K562 (cell line): ENCODE measurements around the gene NFKBIA. TPM values are rescaled to one million over a fixed set of nuclear protein-coding genes. Genes with fewer than 3 reads are reported as not detected.

Experiments
- ATAC-seq: fragments of 200-7000 bp; cut with Tn5 transposase; 3 replicates; pipeline ENCODE4 v1.9.1; 2020; ENCODE audit warnings: moderate library complexity
- BruUV-seq: library from RNA; stranded (reverse); fragments of 400-500 nt; replicated peaks from 2 replicates; lab custom pipeline; 2021; lab: Mats Ljungman, UMichigan
- CTCF ChIA-PET: fragments of 300-600 bp; formaldehyde crosslinking; extraction: SDS; loops from one replicate; lab custom pipeline; 2021; ENCODE audit warnings: low intra/inter-chr PET ratio; lab: Yijun Ruan, JAX
- POLR2A ChIA-PET: fragments of 300-600, 350-650 bp; sonication (Branson Sonifier 250); formaldehyde crosslinking; extraction: SDS; loops from one replicate; lab custom pipeline; 2021; ENCODE audit warnings: antibody characterized with exemption, inconsistent platforms; lab: Yijun Ruan, JAX
- DNase-seq, 4 experiments: peaks; one replicate each; pipeline versions ENCODE4 v3.0.0 to v3.0.0-alpha.2; 2011 to 2018; ENCODE audit warnings: low spot score in 3 of 4, mixed read lengths in 3 of 4; ENCODE audit errors: extremely low read depth in 1 of 4
- FAIRE-seq: peaks from 2 replicates; lab custom pipeline; 2011; peaks lifted over from hg19 to GRCh38; lab: Jason Lieb, UNC
- H2AFZ ChIP-seq: 2 replicates; pipeline ENCODE4 v1.6.0; 2011; ENCODE audit warnings: low read depth, low read length, control low read depth, inconsistent platforms
- H3K27ac ChIP-seq: fragments of 200-600 bp; 3 replicates; pipeline ENCODE4 v1.8.0; 2011; ENCODE audit warnings: low read depth, mild to moderate bottlenecking, control low read depth, inconsistent platforms, low read length, moderate library complexity, mixed read lengths; ENCODE audit errors: extremely low read depth
- H3K27me3 ChIP-seq, 2 experiments: fragments of 300-600 bp in 1 of 2; 2 replicates in 1 of 2; 3 replicates in 1 of 2; pipeline versions ENCODE4 v1.6.0 to v1.8.0; 2011; ENCODE audit warnings: inconsistent platforms in 2 of 2, low read length in 2 of 2, mild to moderate bottlenecking in 1 of 2, mixed read lengths in 1 of 2, moderate library complexity in 1 of 2; ENCODE audit not compliant: control insufficient read depth in 2 of 2, insufficient read depth in 2 of 2
- H3K36me3 ChIP-seq: fragments of 300-600 bp; 3 replicates; pipeline ENCODE4 v1.8.0; 2011; ENCODE audit warnings: mild to moderate bottlenecking, low read length, inconsistent platforms; ENCODE audit not compliant: control insufficient read depth, insufficient read depth
- H3K4me1 ChIP-seq, 2 experiments: fragments of 200-600 bp in 1 of 2; replicated peaks in 1 of 2; 2 replicates in 1 of 2; 3 replicates in 1 of 2; pipeline versions ENCODE4 v1.5.1 to v1.8.0; 2011; ENCODE audit warnings: inconsistent platforms in 2 of 2, low read length in 2 of 2, mild to moderate bottlenecking in 1 of 2, mixed read lengths in 1 of 2, moderate library complexity in 1 of 2; ENCODE audit not compliant: control insufficient read depth in 2 of 2, insufficient read depth in 2 of 2
- H3K4me2 ChIP-seq: 2 replicates; pipeline ENCODE4 v1.6.1; 2011; ENCODE audit warnings: low read length, control low read depth, inconsistent platforms, mixed read lengths; ENCODE audit not compliant: insufficient read depth
- H3K4me3 ChIP-seq: fragments of 200-600 bp; sonication (generic), shearing (Covaris generic); 2 replicates; pipeline ENCODE4 v1.5.1; 2016; ENCODE audit warnings: control low read depth, inconsistent platforms
- H3K79me2 ChIP-seq: fragments of 200-600 bp; 3 replicates; pipeline ENCODE4 v1.8.0; 2011; ENCODE audit warnings: low read length, inconsistent platforms; ENCODE audit not compliant: control insufficient read depth, insufficient read depth
- H3K9ac ChIP-seq, 2 experiments: 2 replicates each; pipeline versions ENCODE4 v1.6.0 to v1.6.1; 2011; ENCODE audit warnings: low read depth in 2 of 2, low read length in 2 of 2, control low read depth in 1 of 2, inconsistent platforms in 1 of 2, mild to moderate bottlenecking in 1 of 2, mixed read lengths in 1 of 2; ENCODE audit not compliant: insufficient read depth in 1 of 2
- H3K9me1 ChIP-seq: one replicate; pipeline ENCODE4 v1.6.0; 2011; ENCODE audit warnings: inconsistent platforms, mild to moderate bottlenecking, low read length, moderate library complexity; ENCODE audit not compliant: control insufficient read depth, insufficient read depth
- H3K9me3 ChIP-seq: replicated peaks from 2 replicates; pipeline ENCODE4 v1.5.1; 2011; ENCODE audit warnings: low read depth, low read length, inconsistent platforms; ENCODE audit not compliant: control insufficient read depth, insufficient read depth
- H4K20me1 ChIP-seq: replicated peaks from 2 replicates; pipeline ENCODE4 v1.6.1; 2011; ENCODE audit warnings: low read length, inconsistent platforms, mixed read lengths; ENCODE audit not compliant: control insufficient read depth, insufficient read depth
- BACH1 ChIP-seq: fragments of 200-800 bp; sonication (Bioruptor generic); IDR thresholded peaks from 2 replicates; pipeline ENCODE4 v1.6.1; 2016; ENCODE audit warnings: missing genetic modification characterization, missing compliant biosample characterization
- L3MBTL2 ChIP-seq: fragments of 450-650 bp; IDR thresholded peaks from 2 replicates; pipeline ENCODE4 v1.6.1; 2016; ENCODE audit warnings: mild to moderate bottlenecking, moderate library complexity
- NFIX ChIP-seq: fragments of 250-450 bp; sonication (Bioruptor Pico); IDR thresholded peaks from 2 replicates; pipeline ENCODE4 v1.4.0; 2020; ENCODE audit warnings: low read depth, mild to moderate bottlenecking, moderate library complexity
- PHTF2 ChIP-seq: fragments of 250-450 bp; sonication (Bioruptor Pico); IDR thresholded peaks from 2 replicates; pipeline ENCODE4 v1.5.0; 2021; ENCODE audit warnings: mild to moderate bottlenecking
- SAP30 ChIP-seq: fragments of 200-600 bp; sonication (generic); IDR thresholded peaks from 2 replicates; pipeline ENCODE4 v1.6.1; 2012; ENCODE audit warnings: borderline replicate concordance, low read depth, mild to moderate bottlenecking, moderate library complexity, low read length, control low read depth, inconsistent platforms; ENCODE audit not compliant: insufficient read depth, poor library complexity, severe bottlenecking
- SMAD4 ChIP-seq: fragments of 250-450 bp; sonication (Bioruptor Pico); conservative IDR thresholded peaks from 2 replicates; pipeline ENCODE4 v1.8.0; 2021; ENCODE audit warnings: inconsistent platforms, mild to moderate bottlenecking, moderate library complexity
- ZNF217 ChIP-seq: sonication (generic); formaldehyde crosslinking; IDR thresholded peaks from 2 replicates; pipeline ENCODE4 v1.8.0; 2022; ENCODE audit warnings: mild to moderate bottlenecking, missing genetic modification reagents
- ZNF695 ChIP-seq: fragments of 450-650 bp; formaldehyde crosslinking; IDR thresholded peaks from 2 replicates; pipeline ENCODE4 v1.4.0; 2020; ENCODE audit warnings: mild to moderate bottlenecking, moderate library complexity
- WGBS: fragments of 100-300 bp; shearing (Covaris generic); methylation state at CpG from one replicate; pipeline ENCODE4 v1.1.6; 2016; ENCODE audit warnings: low coverage, mixed read lengths; ENCODE audit not compliant: insufficient coverage; ENCODE audit errors: missing lambda C conversion rate; 5-methylcytosine and 5-hydroxymethylcytosine counted together
- in situ Hi-C: fragments of 300-500 bp; cut with MboI; formaldehyde crosslinking; loops from 4 replicates; pipeline ENCODE4 v1.15.0; 2018; ENCODE audit warnings: inconsistent platforms, mixed read lengths
- intact Hi-C: fragments of 100-400 bp; cut with micrococcal nuclease; formaldehyde crosslinking; loops from 2 replicates; pipeline ENCODE4 v1.14.2; 2022
- polyA plus RNA-seq, 8 experiments: library from polyadenylated mRNA; depleted of rRNA in 4 of 8; stranded (reverse) in 5 of 8; unstranded in 3 of 8; fragments of >200 nt; fragmentation: Nextera tagmentation in 2 of 8; fragmentation: Illumina TruSeq in 1 of 8; extraction: Ambion mirVana in 2 of 8; extraction: Trizol in 1 of 8; gene quantifications; 2 replicates each; pipeline versions ENCODE4 v1.2.1 to v1.2.3, GENCODE V29; 2011 to 2014; ENCODE audit warnings: inconsistent platforms in 1 of 8, missing spikeins in 1 of 8
- total RNA-seq, 7 experiments: library from RNA; depleted of rRNA in 6 of 7; stranded (reverse); fragments of >200 nt in 6 of 7; fragmentation: Illumina TruSeq in 2 of 7; extraction: Trizol in 2 of 7; gene quantifications; 2 replicates each; pipeline versions ENCODE4 v1.2.1 to v1.2.3, GENCODE V29; 2011 to 2021; ENCODE audit warnings: low replicate concordance in 1 of 7
- TF ChIP-seq, protein P1 (sequence below): fragments of 250-450 bp; sonication (Bioruptor Pico); IDR thresholded peaks from 2 replicates; pipeline ENCODE4 v1.8.0; 2021; ENCODE audit warnings: mild to moderate bottlenecking, moderate library complexity
- TF ChIP-seq, protein P2 (sequence below): fragments of 450-650 bp; formaldehyde crosslinking; IDR thresholded peaks from 2 replicates; pipeline ENCODE4 v1.4.0; 2020; ENCODE audit warnings: mild to moderate bottlenecking
- TF ChIP-seq, protein P3 (sequence below): fragments of 250-450 bp; sonication (Bioruptor Pico); IDR thresholded peaks from 2 replicates; pipeline ENCODE4 v1.8.0; 2022; ENCODE audit warnings: moderate library complexity, mild to moderate bottlenecking, inconsistent platforms

The NFKBIA gene
- total and polyA plus RNA-seq, 9 of the 15 experiments (the other 6 are each of a cell fraction or from before 2014, with no cell fraction given), result 6.9 to 31.8 (median 18.2) TPM

DNA sequence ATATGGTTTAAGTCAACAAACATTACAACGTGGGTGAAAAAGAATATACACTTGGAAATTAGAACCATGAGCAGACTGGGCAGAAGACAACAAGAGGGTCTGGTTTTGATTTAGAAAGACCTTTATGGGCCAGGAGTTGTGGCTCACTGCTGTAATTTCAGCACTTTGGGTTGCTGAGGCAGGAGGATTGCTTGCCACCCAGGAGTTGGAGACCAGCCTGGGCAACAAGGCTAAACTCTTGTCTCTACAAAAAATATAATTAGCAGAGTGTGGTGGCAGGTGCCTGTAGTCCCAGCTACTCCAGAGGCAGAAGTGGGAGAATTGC, 2.7 kb upstream of the NFKBIA start:
- Histone ChIP-seq H3K9me1 (no peaks in the 10 kb centered on the region), H3K9ac (no peak overlapping the region), H3K79me2 (peaks cover 26% of the 10 kb centered on the region), H3K4me2 (no peak overlapping the region), H3K27ac (no peak overlapping the region), H3K36me3 (peaks cover 14% of the 10 kb centered on the region; the same call in 2 of the 3 replicates), H3K9me3 (no peaks in the 10 kb centered on the region), H3K4me1 (peaks cover 16 to 21% of the 10 kb centered on the region in 2 experiments), H3K27me3 (no peaks in the 10 kb centered on the region), H3K4me3 (no peak overlapping the region), H4K20me1 (no peaks in the 10 kb centered on the region), H2AFZ (no peak overlapping the region)
- 33% methylated on average over 1 of the region's 1 CpG for WGBS
- ATAC-seq (no peak), DNase-seq (no peak), FAIRE-seq (no peak)
- no TSS peak for BruUV-seq
- no peak for TF ChIP-seq ZNF695
- no peak for TF ChIP-seq L3MBTL2
- no peak for TF ChIP-seq SMAD4 (CRISPR knock-in tag)
- TF ChIP-seq, protein P1, sequence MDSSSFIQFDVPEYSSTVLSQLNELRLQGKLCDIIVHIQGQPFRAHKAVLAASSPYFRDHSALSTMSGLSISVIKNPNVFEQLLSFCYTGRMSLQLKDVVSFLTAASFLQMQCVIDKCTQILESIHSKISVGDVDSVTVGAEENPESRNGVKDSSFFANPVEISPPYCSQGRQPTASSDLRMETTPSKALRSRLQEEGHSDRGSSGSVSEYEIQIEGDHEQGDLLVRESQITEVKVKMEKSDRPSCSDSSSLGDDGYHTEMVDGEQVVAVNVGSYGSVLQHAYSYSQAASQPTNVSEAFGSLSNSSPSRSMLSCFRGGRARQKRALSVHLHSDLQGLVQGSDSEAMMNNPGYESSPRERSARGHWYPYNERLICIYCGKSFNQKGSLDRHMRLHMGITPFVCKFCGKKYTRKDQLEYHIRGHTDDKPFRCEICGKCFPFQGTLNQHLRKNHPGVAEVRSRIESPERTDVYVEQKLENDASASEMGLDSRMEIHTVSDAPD (CRISPR knock-in tag), result no peak
- TF ChIP-seq ZNF217, result no peak
- TF ChIP-seq SAP30, result no peak
- TF ChIP-seq NFIX (CRISPR knock-in tag), result no peak
- no peak for TF ChIP-seq BACH1
- no peak for TF ChIP-seq PHTF2 (CRISPR knock-in tag)
- TF ChIP-seq, protein P2, sequence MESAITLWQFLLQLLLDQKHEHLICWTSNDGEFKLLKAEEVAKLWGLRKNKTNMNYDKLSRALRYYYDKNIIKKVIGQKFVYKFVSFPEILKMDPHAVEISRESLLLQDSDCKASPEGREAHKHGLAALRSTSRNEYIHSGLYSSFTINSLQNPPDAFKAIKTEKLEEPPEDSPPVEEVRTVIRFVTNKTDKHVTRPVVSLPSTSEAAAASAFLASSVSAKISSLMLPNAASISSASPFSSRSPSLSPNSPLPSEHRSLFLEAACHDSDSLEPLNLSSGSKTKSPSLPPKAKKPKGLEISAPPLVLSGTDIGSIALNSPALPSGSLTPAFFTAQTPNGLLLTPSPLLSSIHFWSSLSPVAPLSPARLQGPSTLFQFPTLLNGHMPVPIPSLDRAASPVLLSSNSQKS (CRISPR knock-in tag), result no peak
- TF ChIP-seq, protein P3, sequence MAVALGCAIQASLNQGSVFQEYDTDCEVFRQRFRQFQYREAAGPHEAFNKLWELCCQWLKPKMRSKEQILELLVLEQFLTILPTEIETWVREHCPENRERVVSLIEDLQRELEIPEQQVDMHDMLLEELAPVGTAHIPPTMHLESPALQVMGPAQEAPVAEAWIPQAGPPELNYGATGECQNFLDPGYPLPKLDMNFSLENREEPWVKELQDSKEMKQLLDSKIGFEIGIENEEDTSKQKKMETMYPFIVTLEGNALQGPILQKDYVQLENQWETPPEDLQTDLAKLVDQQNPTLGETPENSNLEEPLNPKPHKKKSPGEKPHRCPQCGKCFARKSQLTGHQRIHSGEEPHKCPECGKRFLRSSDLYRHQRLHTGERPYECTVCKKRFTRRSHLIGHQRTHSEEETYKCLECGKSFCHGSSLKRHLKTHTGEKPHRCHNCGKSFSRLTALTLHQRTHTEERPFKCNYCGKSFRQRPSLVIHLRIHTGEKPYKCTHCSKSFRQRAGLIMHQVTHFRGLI (CRISPR knock-in tag), result no peak
- POLR2A ChIA-PET, result no interaction called here
- in situ Hi-C loops (loop anchor here (5.0 to 25.0 kb wide), 5 partner anchors 165 to 1070 kb away; no protein-coding TSS in a partner anchor), intact Hi-C loops (loop anchor here (1.0 to 10.0 kb wide), 3 partner anchors 178 to 362 kb away; partner anchors contain the start of gene FAM177A1)
- CTCF ChIA-PET, result interaction anchor here (0.6 to 2.0 kb wide), 5 partner anchors 146 to 266 kb away, joined by 3 to 13 read pairs (median 4); no protein-coding TSS in a partner anchor
